AG20443 (cell line): ENCODE results near the gene SKI.
A peak's percentile ranks its signal among the peaks of the same experiment; 100 is the strongest.

Source experiments
- DNase-seq: peaks from one replicate; pipeline ENCODE4 v3.0.0; 2012; ENCODE audit warnings: low spot score, mixed read lengths

The SKI gene

DNA sequence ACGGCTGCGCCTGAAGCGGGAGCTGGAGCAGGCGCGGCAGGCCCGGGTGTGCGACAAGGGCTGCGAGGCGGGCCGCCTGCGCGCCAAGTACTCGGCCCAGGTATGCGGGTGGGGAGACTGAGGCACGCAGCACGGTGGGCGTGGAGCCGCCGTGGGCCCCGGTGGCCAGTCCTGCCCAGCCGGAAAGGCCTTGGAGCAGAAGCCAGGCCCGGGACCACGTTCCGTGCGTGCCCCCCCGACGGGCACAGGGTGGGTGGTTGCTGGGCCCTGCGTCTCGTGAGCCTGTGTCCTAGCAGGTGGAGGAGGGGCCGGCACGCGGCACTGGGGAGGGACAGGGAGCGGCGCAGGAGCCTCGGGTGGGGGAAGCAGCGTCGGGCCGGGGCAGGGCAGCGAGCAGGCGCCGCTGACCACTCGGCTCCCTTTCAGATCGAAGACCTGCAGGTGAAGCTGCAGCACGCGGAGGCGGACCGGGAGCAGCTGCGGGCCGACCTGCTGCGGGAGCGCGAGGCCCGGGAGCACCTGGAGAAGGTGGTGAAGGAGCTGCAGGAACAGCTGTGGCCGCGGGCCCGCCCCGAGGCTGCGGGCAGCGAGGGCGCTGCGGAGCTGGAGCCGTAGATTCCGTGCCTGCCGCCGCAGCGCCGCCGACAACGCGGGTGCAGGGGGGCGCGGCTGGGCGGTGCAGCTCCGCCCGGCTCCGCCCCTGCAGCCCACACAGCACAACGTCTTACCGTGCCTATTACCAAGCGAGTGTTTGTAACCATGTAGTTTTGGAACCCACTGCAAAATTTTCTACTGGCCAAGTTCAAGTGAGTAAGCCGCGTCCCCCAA lies 78.2 kb downstream of the SKI start:
- DNase-seq: no peak

DNA sequence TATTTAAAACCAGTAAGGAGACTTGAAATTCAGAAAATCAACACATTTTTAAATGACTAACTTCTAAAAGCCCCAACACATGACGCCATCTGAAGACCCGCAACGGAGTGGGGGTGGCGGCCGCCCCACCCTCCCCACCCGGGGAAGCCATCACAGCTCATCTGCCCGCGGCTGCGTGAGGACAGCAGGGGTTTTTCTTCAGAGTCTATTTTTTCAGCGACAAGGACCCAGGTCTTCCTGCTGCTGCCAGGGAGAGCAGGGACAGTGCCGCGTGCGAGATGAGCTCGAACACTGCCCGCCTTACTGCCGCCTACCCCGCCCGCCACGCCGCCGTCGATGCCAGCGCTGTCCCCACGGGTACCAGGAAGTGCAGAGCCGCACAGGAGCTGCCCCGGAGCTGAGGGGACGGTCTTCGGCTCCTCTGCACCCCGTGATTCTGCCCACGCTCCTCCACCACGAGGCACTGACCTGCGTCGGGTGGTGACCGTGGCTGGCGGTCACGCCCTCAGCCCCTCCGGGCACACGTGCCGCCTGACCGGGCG lies 79.0 kb downstream of the SKI start:
- no peak for DNase-seq

DNA sequence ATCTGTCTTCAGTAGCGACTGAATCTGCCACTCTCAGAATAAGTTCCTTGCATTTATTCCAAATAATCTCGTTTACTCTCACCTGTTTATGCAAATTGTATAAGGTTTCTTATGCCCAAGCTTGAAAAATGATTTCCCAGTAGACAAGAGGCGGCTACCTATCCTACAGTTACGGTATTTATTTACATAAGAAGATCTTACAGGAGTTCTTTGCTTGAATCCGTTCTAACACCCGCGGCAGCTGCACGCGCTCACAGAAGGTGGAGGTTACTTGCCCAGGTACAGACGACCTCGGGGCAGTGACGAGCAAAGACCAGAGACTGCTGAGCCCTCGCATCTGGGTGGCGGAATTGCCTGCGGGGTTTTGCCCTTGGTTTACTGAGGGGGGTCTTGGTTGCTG lies 79.9 kb downstream of the SKI start:
- no peak for DNase-seq

DNA sequence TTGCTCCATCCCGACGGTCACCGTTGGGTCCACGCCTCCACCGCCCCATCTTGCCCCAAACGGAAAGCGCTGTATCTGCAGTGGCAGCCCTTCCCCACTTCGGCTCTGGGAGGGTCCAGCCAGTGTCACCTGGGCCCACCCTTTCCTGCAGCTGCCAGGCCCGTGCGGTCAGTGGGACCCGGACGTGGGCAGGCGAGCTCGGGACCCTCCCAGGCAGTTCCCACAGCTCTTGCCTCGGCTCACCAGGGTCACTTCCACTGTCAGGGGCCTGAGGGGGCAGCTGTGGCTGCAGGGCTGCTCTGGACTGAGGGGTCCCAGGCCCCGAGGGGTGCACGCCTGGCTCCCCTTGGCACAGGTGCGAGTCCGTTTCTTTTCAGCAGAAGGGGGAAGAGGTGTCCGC lies 80.7 kb downstream of the SKI start:
- DNase-seq: no peak

DNA sequence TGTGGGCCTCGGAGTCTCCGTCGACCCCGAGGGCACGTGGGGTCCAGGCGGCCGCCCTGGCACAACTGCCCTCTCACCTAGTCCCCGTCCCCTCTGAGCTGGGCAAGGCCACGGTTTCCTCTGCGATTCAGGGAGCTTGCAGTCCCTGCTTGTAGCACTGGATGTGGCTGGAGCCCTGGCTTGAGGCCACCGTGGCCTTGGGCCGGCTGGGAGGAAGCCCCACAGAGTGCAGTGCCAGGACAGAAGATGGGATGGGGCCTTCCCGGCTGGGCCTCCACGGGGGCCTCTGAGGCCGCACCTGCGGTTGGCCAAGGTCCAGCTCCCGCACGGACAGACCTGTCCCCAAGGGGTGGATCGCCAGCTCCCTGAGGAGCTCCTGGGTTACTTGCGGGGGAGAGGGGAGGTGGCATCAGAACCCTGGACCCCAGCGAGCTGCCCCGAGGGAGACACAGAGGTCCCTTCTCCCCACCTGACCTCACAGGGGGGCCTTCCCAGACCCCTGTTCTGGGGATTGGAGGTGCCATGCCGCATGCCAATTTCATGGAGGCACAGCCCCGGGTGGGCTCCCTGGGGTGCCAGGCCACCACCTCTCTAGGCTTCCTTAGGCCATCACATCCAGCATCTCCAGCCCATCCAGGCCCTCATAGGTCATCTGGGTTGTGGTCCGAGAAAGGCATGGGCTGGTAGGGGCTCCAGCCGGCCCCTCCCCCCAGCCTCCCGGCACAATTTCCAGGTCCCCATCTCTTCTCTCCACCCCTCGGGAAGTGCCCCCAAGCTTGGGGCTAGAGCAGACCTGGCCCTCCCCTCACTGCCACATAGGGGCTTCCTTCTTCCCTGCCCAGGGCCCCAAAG lies 82.4 kb downstream of the SKI start:
- DNase-seq: no peak

DNA sequence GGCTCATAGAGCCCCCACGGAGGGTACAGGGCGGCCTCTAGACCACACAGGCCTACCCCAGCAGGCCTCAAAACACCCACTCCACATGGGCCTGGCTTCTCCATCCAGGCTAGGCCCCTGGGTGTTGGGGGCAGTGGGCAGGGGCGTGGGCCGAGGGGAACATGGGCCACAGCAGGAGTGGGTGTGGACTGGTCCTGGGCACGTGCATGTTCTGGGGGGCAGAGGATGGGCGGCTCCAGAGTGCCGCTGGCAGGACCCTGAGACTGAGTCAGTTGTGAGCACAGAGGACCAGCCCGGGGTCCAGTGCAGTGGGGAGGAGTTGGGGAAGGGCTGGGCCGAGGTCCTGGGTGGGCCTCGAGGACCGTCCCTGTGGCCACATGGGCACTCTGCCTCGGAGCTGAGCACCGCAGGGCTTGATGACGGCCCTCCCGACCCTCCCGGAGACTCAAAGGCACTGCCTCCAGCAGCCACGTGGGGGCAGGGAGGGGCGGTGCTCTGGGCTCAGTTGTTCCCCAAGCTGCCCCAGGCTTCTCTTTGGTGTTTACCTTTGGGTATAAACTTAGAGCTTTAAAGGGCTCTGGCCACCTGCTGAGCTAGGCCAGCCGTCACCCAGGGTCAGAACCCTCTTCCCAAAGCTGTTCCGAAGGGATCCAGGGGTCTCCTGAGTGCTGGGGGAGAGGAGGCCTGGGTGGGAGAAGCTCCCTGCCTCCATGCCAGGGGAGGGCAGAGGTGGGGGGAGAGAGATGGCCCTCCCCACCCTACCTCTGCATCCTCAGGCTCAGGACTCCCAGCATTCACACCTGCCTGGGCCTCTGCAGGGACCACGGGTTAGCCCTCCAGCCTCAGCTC lies 83.3 kb downstream of the SKI start:
- DNase-seq: peak; percentile 79

DNA sequence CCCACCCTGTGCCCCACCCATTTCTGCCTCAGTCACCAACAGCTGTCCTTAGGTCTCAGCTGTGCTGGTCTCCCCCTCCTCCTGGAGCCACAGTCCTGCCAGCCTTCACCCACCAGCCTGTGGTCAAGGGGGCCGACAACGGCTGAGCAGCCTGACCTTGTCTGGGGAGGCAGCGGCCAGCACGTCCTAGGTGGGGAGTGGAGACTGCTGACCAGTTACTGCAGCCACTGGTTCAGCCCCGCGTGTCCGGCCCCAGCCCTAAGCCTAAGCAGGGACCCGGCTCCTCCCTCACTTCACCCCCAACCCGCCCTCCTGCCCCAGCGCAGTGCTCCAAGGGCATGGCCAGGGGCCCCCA lies 84.0 kb downstream of the SKI start:
- DNase-seq: no peak

DNA sequence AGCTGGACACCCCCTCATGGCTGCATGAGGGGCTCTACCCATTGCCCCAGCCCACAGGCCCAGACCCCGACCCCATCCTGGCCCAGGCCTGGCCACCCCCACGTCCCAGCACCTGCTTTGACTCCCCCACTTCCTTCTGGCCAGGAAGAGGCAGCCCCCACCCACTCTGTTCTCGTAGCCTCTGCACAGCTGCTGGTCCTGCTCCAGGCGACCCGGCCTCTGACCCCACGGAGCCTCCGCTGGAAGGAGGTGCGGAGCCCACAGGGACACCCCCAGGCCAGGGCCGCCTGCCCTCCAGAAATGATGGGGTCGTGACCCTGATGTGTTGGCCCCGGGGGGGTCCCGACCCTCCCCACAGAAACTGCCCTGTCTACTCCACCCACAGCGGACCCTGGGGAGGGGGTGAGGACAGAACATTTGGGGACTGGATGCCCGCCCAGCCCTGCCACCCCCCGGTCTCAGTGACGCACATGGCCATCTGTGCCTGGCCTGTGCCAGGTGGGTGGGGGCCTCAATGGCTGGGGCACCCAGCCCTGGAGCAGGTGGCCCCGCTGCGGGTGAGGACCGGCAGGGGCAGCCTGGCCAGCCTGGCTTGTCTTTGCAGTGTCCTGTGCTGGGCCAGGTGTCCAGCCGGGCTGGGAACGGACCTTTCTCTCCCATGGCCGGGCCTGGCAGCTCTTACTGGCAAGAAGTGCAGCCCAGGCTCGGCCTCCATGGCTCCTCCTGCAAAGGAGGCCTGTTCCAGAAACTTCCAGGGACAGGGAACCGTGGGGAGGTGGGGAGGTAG lies 84.6 kb downstream of the SKI start:
- no peak for DNase-seq

DNA sequence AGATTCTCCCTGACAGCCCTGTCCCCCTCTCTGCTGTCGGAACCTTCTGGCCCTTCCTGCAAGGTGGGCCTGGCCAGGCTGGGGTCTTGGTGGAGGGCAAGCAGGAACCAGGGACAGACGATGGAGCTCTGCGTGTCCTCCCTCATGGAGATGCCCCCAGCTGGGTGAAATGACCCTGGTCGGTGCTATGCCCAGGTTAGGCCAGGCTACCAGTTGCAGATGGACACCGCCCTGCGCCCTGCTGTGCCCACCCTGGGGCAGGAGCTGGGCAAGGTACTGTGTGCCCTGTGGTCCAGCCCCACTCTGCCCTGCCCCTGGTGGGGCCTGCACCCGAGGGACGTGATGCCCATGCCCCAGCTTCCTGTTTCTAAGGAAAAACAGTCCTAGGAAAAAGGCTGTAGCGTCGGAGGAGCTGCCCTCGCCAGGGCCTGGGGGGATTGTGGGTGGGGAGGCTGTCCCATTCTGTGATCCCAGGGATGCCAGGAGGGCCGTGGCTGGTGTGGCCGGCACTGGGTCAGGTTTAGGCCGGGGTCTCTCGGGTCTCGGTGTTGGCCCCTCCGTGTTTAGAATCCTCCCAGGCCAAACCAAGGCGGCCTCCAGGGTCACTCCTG lies 85.6 kb downstream of the SKI start:
- DNase-seq: no peak

DNA sequence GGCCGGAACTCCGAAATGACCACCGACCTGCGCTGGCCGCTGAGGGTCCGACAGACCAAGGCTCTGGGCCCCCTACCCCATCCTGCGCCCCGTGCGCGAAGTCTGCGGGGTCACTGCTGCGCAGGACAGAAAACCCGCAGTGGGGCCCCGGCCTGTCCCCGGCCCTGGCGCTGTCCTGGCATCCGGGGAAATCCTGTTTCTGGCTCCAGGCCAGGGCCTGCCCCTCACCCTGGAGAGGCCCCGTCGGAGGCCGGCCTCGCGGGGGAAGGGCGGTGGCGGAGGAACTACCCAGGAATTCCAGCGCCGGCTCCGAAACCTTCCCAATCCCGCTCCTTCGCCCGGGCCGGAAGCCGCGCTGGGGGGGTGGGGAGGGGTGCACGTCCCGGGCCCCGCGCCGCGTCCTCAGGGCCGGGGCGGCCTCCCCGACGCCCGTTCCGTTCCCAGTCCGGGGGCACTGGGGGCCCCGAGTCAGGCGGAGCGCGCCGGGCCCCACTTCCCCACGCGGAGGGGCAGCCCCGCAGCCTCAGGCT lies 86.2 kb downstream of the SKI start:
- peak; percentile 87 for DNase-seq

DNA sequence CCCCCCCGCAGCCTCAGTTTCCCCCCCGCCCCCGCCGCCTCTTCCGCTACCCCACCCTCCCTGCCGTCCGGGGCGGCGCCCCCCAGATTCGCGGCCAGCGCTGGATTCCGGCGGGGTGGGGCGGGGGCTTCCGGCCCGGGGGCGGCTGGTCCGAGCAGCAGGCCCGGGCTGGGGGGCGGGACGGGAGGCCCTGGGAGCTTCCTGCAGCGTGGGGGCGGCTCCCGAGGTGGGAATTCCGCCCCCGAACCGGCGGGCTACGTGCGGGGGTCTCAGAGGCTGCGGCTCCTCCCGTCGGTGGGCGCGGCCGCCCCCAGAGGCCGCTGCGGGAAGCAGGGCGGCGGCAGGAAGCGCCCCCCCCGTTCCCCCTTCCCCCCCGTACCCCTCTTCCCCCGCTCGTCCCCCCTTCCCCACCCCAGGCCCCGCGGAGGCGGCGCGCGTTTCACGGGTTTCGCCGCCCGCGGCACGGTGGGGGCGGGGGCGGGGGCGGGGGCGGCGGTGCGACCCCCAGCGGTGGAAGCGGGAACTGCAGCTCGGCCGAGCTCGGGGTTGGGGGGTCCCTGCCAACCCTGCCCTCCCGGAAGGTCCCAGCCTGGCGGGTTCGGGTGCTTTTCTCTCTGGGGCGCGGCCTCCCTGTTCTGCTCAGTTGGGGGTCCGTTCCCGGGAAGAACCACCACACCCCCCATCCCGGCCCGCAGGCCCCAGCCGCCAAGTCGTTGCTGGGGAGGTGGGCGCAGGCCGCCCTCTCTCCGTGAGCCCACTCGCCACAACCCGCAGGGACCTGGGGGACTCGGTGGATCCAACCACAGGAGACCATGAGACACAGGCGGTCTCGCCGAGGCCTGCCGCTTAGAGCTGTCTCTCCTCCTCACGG lies 86.9 kb downstream of the SKI start:
- DNase-seq: peak; percentile 92

DNA sequence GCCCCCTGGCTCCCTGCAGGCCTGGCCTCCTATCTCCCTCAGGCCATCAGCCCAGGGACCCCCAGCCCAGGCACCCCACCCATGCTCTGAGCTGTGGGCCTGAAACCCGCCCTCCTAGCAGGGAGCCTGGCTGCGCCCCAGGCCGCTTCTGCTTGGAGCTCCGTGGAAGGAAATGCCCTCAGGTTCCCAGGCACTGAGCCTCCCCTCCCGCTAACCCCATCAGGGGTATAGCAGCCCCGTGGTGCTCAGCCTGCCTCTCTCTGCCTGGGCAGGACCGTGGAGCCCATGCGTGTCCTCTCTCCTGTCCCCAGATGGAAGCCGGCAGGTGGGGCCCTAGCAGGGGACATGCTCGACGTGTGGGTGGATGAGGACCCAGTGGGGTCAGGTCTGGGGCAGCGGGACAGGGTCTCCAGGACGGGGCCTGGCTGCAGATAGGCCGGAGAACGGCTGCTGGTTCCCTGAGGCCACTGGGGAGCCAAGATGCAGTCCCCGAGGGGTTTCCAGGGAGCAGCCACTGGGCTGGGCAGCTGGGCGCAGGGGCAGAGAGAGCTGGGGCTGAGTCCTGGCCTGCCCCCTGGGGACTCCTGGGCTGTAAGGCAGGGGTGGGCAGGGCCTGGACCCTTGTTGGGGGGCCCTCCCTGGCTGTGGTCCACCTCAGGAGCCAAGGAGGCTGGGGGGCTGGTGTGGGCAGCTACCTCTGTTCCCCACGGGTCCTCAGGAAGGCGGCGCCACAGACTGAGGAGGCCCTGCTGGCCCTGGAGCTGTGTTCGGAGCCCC lies 87.7 kb downstream of the SKI start:
- DNase-seq: no peak

DNA sequence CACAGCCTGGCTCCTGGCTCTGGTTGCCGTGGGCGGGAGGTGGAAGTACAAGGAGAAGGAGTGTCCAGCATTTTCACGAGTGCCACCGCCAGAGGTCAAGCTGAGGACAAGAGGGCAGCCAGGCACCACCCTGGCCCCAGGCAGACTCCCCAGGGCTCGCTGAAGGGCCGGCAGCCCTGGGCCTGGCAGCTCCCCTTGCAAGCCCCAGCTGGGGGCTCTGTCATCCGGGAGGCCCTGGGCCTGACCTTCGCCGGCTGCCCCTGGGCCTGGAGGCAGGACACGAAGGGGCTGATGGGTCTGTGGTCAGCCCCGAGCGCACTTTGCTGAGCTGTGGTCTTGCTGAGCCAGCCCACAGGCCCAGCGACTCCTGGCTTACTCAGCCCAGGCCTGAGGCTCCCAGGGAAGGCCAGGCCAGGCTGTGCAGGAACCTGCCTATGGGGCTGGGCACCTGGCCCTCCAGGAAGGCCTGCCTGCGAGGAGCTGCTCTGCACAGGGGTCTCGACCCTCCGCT lies 88.4 kb downstream of the SKI start:
- DNase-seq: no peak

DNA sequence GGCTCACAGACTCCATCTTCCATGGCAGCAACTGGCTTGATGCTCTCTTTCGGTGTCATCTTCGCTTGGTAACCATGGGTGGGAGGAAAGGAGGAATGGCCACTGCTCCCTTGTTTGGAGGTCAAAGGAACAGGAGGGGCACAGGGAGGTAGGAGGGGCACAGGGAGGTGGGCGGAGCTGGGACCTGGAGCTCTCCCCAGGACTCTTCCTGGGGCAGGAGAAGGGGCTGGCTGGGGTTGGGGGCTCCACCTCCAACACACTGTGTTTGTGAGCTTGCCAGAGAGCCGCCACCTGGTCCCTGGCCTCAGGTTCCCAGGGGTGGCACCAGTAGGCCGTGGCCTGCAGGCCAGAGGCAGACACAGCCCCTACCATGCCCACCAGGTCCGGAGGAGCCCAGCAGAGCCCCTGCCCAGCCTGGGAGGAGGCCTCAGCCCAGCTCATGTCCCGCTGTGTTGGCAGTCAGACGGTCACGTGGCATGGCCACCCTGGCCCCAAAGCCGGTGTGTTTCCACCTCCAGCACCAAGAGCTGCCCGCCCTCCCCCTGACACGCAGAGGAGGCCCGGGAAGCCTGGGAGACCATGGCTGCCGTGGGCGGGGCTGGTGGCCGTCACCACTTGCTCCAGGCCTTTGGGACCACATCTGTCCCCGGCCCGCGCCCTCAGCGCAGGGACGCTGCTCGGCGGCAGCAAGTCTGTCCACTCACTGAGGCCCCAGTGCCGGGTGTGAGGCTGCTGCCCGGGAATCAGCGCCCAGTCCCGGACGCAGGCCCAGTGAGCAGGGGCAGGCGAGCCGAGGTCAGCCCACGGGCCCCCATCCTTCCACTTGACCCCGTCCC lies 89.3 kb downstream of the SKI start:
- no peak for DNase-seq

DNA sequence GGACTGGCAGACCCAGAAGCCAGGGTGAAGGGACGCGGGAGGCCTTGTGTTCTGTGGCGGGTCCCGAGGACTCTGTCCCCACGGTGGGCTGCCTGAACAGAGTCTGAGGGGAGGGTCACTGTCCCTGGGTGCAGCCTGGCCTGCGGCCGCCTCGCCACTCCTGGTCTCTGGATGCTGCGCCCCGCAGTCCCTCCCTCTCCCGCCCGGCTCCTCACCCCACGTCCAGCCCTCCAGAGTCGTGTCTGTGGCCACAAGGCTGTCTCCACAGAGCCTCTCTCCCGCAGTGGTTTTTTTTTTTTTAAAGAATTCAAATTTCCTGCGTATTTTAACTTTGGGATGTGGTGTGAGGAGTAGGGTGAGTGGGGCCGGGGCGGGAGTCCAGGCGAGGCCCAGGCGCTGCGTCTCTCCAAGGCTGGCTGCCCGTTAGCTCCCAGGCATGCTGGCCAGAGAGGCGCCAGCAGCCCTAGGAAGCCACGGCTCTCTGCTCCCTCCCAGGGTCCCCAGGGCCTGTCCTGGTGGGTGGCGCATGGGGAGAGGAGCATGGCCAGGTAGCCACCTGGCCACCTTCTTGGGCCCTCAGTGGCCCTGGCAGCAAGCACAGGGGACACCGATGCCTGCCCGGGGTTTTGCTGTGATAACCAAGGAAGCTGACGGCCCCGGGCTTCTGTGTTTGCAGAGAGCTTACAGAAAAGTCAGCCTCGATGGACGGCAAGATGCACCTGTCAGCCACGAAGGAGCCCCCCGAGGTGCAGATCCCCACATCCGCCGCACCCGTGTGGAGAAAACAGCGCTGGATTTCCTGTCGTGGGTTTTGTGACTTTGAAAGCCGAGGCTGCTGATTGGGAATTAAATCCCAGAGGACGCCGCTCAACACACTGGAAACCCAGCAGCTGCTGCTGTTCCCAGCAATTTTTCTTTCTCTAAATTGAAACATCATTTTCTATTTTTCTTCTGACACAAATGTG lies 90.5 kb downstream of the SKI start:
- DNase-seq: no peak

DNA sequence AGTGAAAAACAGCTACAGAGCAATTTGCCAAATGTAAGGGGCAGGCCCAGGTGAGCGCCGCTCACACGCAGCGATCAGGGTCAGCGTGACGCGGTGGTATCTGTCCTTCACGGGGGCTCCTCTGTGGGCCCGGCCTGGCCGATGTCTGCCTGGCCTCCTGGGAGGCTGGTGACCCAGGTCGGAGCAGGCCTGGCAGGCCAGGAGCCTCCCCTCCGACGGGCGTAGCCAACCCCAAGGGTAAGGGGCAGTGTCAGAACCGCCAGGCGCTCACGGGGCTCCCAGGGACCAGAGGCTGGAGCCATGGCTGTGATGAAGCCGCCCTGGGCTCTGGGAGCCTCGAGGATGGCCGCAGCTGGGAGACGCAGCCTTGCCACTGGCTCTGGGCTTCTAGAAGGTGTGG lies 91.2 kb downstream of the SKI start:
- DNase-seq: no peak

DNA sequence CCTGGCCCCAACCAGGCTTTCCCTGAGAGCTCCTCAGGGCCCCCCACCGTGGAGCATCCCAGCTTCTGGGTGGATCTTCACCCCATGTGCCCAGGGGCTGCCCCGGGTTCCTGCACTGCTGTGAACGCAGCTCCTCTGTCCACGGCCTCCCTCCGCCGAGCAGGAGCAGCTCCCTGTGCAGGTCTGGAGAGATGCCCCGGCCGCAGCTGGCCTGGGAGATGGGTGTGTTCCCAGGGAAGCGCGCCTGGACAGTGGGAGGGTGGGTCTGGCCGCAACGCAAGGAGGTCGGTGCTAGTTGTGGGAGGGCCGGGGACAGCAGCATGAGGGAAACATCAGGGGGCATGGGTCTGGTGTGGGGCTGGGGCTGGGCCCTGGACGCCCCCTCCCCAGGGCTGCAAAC lies 91.9 kb downstream of the SKI start:
- DNase-seq: no peak
